Progenitor cell of endocrine pancreas (in vitro differentiated cells): ENCODE measurements around the gene RAB6A. TPM values are rescaled to one million over a fixed set of nuclear protein-coding genes. Genes with fewer than 3 reads are reported as not detected.

Source experiments
- DNase-seq: peaks from one replicate; pipeline ENCODE4 v3.0.0; 2021; ENCODE audit warnings: low spot score; ENCODE audit not compliant: unreplicated experiment
- H3K27ac Mint-ChIP-seq: 2 replicates; pipeline ENCODE4 v1.8.0; 2021; ENCODE audit warnings: mild to moderate bottlenecking, moderate library complexity, mixed read lengths
- H3K27me3 Mint-ChIP-seq: 2 replicates; pipeline ENCODE4 v1.8.0; 2021; ENCODE audit warnings: mixed read lengths
- H3K36me3 Mint-ChIP-seq: 2 replicates; pipeline ENCODE4 v1.8.0; 2022; ENCODE audit warnings: mixed read lengths; ENCODE audit not compliant: insufficient read depth
- H3K4me1 Mint-ChIP-seq: 2 replicates; pipeline ENCODE4 v1.8.0; 2021; ENCODE audit warnings: low read depth, mixed read lengths
- H3K4me3 Mint-ChIP-seq: 2 replicates; pipeline ENCODE4 v1.8.0; 2021; ENCODE audit warnings: low read depth, mild to moderate bottlenecking, moderate library complexity, mixed read lengths
- H3K9me3 Mint-ChIP-seq: 2 replicates; pipeline ENCODE4 v1.8.0; 2021; ENCODE audit warnings: low read depth, mixed read lengths
- total RNA-seq: library from RNA; stranded (reverse); gene quantifications from 2 replicates; pipeline ENCODE4 v1.2.1, GENCODE V29; 2021
- TF ChIP-seq, protein P1 (sequence below): fragments of 200-600 bp; sonication (generic); IDR thresholded peaks from one replicate; pipeline ENCODE4 v1.5.0; 2021; ENCODE audit warnings: antibody characterized with exemption, mild to moderate bottlenecking; ENCODE audit not compliant: unreplicated experiment

RAB6A gene
- total RNA-seq, 1 donor from 2014 or later = 88.6 TPM

DNA sequence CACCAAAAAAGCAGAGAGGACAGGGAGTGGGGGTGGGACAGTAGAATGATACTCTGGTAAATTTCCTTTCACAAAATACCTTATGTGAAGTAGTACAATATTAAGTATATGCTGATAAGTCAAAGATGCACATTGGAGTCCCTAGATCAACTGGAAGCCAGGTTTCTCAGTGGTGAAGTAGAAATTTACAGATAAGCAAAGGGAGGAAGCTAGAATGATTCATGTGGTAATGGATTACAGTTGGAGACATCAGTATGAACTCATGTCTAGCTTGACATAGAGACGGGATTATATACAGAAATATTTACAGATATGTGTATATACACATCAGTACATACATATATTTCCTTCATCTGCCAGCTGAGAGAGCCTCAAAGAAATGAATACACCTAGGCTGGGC lies 93.0 kb downstream of the RAB6A start:
- H3K4me1 Mint-ChIP-seq = peaks cover 3% of the 10 kb centered on the region
- peak overlapping the region; percentile 57 for H3K27ac Mint-ChIP-seq
- H3K27me3 Mint-ChIP-seq = no peaks in the 10 kb centered on the region
- no peak for DNase-seq
- H3K4me3 Mint-ChIP-seq = no peak overlapping the region
- TF ChIP-seq, protein P1, sequence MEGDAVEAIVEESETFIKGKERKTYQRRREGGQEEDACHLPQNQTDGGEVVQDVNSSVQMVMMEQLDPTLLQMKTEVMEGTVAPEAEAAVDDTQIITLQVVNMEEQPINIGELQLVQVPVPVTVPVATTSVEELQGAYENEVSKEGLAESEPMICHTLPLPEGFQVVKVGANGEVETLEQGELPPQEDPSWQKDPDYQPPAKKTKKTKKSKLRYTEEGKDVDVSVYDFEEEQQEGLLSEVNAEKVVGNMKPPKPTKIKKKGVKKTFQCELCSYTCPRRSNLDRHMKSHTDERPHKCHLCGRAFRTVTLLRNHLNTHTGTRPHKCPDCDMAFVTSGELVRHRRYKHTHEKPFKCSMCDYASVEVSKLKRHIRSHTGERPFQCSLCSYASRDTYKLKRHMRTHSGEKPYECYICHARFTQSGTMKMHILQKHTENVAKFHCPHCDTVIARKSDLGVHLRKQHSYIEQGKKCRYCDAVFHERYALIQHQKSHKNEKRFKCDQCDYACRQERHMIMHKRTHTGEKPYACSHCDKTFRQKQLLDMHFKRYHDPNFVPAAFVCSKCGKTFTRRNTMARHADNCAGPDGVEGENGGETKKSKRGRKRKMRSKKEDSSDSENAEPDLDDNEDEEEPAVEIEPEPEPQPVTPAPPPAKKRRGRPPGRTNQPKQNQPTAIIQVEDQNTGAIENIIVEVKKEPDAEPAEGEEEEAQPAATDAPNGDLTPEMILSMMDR = no peak
- no peaks in the 10 kb centered on the region for H3K9me3 Mint-ChIP-seq
- peaks cover 2% of the 10 kb centered on the region for H3K36me3 Mint-ChIP-seq

DNA sequence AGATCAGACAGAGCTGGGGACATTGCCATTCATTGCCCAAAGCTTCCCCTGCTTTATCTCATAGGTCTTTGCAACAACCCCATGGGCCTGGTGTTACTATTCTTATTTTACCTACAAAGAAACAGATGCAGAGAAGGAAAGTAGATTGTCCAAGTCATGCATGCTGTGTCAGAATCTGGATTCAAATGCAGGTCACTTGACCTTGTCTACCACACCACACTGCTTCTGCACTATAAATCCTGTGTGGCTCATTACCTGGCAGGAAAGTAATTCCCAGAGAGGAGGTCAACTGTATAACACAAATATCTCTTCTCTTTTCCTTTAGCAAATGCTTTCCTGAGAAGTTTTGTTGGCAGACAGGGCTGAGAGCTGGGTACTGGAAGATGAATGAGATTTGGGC lies 96.0 kb downstream of the RAB6A start:
- no peak overlapping the region for H3K27ac Mint-ChIP-seq
- no peak overlapping the region for H3K4me3 Mint-ChIP-seq
- no peak for DNase-seq
- peaks cover 5% of the 10 kb centered on the region for H3K4me1 Mint-ChIP-seq
- H3K27me3 Mint-ChIP-seq = peaks cover 5% of the 10 kb centered on the region
- no peaks in the 10 kb centered on the region for H3K9me3 Mint-ChIP-seq
- peaks cover 7% of the 10 kb centered on the region for H3K36me3 Mint-ChIP-seq
- TF ChIP-seq, protein P1 = no peak

DNA sequence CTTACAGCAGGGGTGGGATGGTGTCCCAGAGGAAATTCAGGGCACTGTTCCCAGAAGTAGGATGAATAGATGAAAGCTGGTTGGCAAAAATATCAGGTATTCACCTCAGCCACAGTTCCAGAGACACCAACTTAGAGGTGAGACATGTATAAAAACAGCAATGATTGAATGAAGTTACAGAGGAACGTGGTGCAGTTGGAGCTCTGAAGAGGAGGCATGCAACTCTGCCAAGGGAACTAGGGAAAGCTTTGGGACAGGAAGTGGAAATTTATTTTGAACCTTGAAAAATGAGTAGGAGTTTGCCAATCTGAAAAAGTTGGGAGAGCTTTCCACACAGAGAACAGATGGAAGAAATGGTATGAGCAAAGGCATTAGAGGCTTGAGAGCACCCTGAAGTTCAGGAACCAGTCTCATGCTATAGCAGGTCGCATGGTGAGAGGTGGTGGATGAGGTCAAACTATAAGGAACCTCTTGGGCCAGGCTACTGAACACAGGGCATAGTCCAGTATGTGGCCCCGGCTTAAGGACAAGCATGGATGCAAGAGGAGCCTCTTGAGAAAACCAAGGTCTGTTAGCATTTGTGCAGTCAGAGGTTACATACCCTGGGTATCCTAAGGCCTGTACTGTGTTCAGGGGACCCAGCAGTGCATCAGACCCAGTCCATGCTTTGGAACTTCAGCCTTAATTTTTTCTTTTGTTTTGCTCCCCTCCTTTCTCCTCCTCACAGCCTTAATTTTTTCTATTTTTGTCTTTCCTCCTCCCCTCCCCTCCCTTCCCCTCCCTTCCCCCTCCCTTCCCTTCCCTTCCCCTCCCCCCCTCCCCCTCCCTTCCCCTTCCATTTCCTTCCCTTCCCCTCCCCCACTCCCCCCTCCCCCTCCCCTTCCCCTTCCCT lies 97.0 kb downstream of the RAB6A start:
- no peaks in the 10 kb centered on the region for H3K9me3 Mint-ChIP-seq
- peaks cover 5% of the 10 kb centered on the region for H3K4me1 Mint-ChIP-seq
- H3K4me3 Mint-ChIP-seq = no peak overlapping the region
- peaks cover 7% of the 10 kb centered on the region for H3K36me3 Mint-ChIP-seq
- H3K27me3 Mint-ChIP-seq = peaks cover 5% of the 10 kb centered on the region
- H3K27ac Mint-ChIP-seq = no peak overlapping the region
- DNase-seq = no peak
- TF ChIP-seq, protein P1 = no peak

DNA sequence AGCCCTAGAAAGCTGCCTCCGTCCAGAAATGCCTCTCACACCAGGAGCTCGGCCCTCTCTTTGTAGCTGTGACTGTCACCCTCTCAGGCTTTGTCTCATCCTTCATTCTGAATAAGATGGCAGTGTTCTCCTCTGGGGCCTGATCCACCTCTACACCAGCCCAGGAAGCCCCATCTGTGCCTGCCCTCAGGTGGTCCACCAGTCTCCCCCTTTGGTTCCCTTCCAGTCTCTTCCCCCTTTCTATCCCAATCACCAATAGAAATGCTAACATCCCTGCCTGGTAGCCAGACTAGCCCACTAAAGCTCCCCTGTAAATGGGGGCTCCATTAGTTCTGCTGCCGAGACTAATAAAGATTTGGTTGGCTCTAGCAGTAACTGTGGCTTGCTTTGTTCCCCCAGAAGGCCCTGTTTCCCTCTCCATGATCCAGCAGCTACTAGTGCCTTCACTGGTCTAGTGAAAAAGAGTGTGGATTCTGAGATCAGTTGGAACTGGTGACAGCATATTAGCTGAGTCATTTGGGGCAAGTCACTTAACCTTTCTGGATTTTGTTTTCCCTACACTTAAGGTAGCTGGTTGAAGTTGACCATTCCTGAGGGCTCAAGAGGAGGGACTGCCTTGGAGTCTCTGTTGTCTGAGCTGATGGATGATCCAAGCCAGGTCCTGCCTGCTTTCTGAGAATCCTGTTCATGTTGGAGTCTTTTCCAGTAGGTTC lies 98.3 kb downstream of the RAB6A start:
- Mint-ChIP-seq H3K36me3 (peaks cover 9% of the 10 kb centered on the region), H3K9me3 (no peaks in the 10 kb centered on the region), H3K27ac (no peak overlapping the region), H3K4me3 (no peak overlapping the region), H3K4me1 (peaks cover 5% of the 10 kb centered on the region), H3K27me3 (peaks cover 5% of the 10 kb centered on the region)
- TF ChIP-seq, protein P1 = no peak
- no peak for DNase-seq

DNA sequence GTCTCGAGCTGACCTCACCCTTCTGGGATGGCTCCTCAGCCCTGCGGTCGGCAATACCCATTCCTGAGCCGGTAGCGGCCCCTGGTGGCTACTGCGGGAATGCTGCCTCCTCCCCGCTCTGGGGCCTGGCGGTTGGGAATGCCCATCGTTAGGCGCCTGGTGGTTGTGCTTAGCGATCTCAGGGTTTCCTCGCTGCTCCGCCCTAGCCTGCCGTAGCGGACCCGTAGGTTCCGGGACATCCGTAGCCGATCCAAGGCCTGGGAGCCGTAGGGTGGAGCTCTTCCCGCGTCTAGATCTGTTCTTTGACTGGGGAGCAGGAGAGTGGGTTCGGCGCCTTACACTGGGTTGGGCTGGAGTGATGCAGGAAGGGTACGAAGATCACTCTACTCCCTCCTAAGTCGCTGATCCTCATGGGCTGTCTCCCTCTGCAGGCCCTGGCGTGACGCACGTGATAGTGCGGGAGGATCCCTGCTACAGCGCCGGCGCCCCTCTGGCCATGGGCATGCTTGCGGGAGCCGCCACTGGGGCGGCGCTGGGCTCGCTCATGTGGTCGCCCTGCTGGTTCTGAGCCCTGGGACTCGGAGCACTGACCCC lies 99.7 kb downstream of the RAB6A start:
- no peak overlapping the region for H3K27ac Mint-ChIP-seq

More for the DNA sequence above, 99.7 kb downstream of the RAB6A start:
- Mint-ChIP-seq H3K4me3 (peak overlapping the region; percentile 30), H3K36me3 (peaks cover 9% of the 10 kb centered on the region), H3K4me1 (peaks cover 5% of the 10 kb centered on the region), H3K9me3 (no peaks in the 10 kb centered on the region), H3K27me3 (peaks cover 5% of the 10 kb centered on the region)
- TF ChIP-seq, protein P1 = peak; percentile 98
- peak; percentile 96 for DNase-seq
